HG03558 (cell line): ENCODE results near the gene ZNF474.

Experiments used
- ATAC-seq: cut with Tn5 transposase; IDR thresholded peaks from one replicate; pipeline ENCODE4 v1.9.1; 2021; ENCODE audit warnings: moderate number of reproducible peaks; ENCODE audit not compliant: unreplicated experiment; ENCODE audit errors: extremely low read depth

ZNF474 gene

DNA sequence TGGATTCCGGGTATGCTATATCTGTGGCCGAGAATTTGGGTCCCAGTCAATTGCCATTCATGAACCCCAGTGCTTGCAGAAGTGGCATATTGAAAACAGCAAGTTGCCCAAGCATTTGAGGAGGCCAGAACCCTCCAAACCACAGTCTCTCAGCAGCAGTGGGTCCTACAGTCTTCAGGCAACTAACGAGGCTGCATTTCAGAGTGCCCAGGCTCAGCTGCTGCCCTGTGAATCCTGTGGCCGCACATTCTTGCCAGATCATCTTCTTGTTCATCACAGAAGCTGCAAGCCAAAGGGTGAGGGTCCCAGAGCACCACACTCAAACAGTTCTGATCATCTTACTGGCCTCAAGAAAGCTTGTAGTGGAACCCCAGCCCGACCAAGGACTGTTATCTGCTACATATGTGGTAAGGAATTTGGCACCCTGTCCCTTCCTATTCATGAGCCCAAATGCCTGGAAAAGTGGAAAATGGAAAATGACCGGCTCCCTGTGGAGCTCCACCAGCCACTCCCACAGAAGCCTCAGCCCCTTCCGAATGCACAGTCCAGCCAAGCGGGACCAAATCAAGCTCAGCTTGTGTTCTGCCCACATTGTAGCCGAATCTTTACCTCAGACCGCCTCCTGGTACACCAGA lies 23.0 kb downstream of the ZNF474 start:
- no peak for ATAC-seq

- no peak for ATAC-seq
These were observed 23.9 kb downstream of the ZNF474 start for GRCh38 chr5:122153230-122153629.

DNA sequence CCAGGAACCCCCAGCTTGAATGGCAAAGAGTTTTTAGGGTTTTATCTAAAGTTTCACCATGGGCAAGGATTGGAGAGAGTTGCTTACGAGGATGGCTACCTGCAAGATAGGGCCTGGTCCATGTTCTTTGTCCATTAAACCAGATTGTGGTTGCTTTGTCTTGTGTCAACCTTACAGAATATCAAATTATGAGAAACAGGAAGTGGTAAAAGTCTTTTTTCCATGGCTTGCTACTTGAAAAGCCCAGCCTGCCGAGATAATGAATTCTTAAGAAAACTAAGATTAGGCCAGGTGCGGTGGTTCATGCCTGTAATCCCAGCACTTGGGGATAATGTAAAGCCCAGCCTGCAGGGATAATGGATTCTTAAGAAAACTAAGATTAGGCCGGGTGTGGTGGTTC lies 24.4 kb downstream of the ZNF474 start:
- ATAC-seq = no peak

DNA sequence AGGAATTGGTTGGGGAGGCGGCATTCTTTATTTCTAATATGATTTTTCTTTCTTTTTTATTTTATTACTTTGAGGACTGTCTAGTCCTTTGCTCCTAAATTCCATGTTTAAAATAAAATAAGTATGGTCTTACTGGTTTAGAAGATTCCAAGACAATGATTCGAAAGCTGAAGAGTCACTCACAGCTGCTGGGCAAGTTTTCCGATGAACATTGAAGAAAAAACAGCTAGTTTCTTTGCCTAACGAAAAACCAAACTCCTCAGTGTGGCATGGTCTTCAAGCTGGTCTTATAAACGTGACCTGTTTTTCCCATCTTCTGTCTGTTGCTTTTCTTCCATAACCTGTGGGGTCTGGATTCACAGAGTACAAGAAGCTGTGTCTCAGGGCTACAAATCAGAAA lies 25.1 kb downstream of the ZNF474 start:
- ATAC-seq = no peak

GRCh38 chr5:122154910-122155309 lies 25.6 kb downstream of the ZNF474 start:
- no peak for ATAC-seq

GRCh38 chr5:122155546-122155945 lies 26.2 kb downstream of the ZNF474 start:
- no peak for ATAC-seq

DNA sequence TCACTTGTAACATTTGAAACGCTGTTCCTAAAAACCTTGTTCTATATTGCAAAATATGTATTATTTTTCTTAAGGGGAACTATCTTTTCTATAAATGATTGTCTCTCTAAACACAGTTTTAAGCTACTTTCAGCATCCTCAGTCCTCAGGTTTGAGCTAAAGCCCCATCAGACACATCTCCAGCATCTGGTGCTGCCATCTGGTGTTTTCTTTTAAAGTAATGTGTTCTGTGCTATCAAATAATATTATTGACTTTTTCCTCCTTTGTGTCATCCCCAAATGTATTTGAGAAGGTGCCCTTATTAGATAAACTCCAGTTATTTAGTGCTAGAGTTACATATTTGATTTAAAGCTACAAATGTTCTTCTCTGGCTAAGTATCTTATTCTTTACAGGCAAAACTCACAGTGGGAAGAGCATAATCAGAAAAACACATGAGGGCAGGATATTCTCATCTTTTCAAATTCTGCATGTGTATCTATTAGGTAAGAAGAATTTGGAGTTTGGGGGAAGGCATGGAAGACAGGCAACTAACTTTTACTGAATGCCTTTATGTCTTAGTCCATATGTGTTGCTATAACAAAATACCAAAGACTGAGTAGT lies 27.5 kb downstream of the ZNF474 start:
- no peak for ATAC-seq

DNA sequence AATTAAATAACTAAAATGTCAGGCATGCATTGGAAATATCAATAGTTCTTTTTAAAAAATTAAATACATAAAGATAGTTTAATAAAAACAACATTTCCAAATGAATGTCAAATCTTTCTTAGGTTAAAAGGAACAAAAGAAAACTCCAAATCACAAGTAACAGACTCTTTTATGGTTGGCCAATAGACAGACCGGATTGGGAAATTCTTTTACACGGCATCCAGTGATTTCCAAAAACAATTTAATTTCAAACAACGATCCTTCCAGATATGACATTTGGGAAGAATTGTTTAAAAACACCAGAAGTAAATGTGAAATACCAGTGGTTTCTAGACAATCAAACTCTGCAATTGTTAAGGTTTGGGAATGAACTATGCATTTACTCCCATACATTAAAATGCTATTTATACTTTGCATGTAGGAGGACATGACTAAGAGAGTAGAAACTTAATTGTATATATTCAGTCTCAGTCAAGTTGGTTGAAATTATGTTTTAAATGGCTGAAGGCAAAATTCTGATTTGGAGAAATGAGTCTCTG lies 32.8 kb downstream of the ZNF474 start:
- no peak for ATAC-seq

- no peak for ATAC-seq
These were observed 34.0 kb downstream of the ZNF474 start for GRCh38 chr5:122163121-122164069.

- ATAC-seq = no peak
These were observed 34.7 kb downstream of the ZNF474 start for GRCh38 chr5:122164070-122164435.

GRCh38 chr5:122164831-122165558 lies 35.6 kb downstream of the ZNF474 start:
- ATAC-seq = no peak

GRCh38 chr5:122165559-122166078 lies 36.3 kb downstream of the ZNF474 start:
- no peak for ATAC-seq

- no peak for ATAC-seq
These were observed 40.2 kb downstream of the ZNF474 start for GRCh38 chr5:122169350-122170103.

GRCh38 chr5:122170620-122171019 lies 41.3 kb downstream of the ZNF474 start:
- no peak for ATAC-seq

DNA sequence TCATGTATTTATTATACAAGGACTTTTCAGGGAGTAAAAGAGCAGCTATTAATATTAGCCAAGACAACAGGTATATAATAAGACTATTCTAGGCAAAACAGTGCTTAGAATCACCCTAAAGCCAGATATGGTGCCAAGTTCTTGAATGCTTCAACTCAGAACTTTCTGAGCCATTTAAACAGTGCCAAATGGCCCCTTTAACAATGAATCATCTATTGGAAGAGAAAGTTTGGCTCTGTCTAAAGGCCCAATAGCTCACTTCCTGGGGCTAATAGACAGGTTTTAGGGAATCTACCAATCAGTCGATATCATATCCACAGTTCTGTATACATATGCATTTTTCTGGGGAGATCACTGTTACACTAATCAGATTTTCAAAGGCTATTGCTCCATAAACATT lies 42.9 kb downstream of the ZNF474 start:
- ATAC-seq = no peak

DNA sequence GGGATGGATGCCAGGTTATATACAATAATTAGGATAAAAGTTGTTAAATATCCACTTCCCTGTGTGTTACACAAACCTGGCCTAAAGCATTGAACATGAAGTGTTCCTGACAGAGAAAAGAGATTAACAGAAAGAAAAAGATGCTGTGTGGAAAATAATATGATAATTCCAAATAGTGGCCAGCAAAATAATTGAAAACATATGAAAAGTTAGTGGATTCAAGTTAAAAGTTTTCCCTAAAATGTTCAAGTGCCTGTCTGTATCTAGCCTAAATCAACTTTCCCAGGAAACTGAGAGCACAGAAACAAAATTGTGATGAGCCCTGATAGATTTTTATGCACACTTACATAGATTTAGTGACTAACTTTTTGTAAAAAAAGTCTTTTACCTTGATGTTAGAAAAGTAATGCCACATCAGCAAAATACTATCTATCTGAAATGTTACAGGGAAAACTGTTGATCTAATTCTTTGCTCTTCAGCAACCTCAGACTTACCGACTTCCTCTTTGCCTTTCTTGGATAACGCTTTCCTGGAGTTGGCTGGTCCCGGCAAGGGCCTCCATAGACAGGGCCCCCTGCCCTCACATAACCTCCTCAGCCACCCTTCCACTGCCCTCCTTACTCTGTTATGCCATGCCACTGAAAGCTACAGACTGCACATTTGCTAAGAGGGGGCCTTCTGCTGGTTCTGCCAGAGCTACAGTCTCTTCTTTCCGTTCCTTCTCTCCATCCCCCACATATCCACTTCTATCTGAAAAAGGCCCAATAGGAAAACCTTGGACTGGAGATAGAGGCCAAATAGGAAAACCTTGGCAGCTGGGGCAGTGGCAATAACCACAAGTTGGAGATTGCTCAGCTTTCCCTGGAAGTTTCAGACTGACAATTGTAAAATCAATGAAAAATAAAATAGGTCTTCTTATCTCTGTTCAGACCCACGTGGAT lies 44.4 kb downstream of the ZNF474 start:
- no peak for ATAC-seq

- ATAC-seq = no peak
These were observed 45.7 kb downstream of the ZNF474 start for GRCh38 chr5:122175091-122175490.

DNA sequence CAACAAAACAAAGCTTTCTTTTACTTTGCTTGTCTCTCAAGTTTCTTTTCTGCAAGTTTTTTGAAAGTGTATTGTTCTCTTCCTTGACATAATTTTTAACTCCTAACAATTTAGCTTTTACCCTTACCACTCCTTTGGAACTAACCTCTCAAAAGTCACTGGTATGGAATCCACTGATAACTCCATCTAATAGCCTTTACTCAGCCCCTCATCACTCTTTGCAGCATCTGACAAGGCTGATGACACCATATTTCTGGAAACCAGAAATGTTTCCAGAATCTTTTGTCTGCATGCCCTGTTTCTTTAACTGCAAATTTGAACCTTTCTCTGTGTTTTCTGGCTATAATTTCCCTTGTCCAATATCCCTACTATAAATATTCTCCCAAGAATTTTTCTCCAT lies 46.5 kb downstream of the ZNF474 start:
- no peak for ATAC-seq
